Suppressor macrophage (primary cell): ENCODE results near the gene SNAP47.
A peak's percentile ranks its signal among the peaks of the same experiment; 100 is the strongest.

Experiments
- DNase-seq, 4 experiments: peaks; one replicate each; pipeline ENCODE4 v3.0.0-alpha.2; 2020 to 2022

Gene SNAP47

GRCh38 chr1:227749916-227750710, 14.9 kb downstream of the SNAP47 start:
- no peak for DNase-seq

GRCh38 chr1:227753999-227754711, 18.9 kb downstream of the SNAP47 start:
- DNase-seq = peak in 1 of 4 experiments; percentile 27

- DNase-seq = no peak
Observed at GRCh38 chr1:227754958-227755357, 19.7 kb downstream of the SNAP47 start.

DNA sequence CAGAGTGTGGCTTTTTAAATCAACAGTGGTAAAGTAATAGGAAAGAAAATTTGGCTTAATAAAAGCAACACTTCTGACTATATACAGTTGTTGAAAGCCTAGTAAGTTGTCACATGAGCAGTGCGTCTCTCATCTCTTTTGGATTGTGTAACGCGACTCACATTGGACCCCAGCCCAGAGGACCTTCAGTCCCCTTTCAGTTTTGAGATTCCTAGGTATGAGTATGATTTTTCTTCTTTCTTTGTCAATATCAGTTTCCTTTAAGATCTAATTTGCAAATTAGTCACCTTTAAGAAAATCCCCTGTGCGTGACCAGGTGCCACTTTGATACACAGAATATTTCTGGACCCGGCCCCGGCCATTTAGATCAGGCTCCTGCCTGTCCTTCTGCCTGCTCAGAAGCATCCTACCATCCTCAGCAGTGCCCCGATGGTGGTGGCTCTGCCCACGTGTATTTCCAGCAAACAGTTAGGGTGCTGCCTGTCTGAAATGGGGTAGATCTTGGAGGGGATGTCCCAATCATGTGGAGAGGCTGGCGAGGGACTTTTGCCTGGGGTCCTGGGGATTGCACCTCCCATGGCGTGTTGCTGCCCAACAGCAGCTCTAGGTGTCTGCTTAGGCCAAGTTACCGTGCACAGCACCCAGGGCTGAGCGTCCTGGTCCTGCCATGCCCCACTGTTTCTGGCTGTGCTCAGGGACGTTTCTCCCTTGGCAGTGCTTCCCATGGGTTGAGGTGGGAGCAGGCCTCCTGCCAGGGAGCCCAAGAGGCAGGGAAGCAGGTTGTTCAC, 21.1 kb downstream of the SNAP47 start:
- DNase-seq = no peak

DNA sequence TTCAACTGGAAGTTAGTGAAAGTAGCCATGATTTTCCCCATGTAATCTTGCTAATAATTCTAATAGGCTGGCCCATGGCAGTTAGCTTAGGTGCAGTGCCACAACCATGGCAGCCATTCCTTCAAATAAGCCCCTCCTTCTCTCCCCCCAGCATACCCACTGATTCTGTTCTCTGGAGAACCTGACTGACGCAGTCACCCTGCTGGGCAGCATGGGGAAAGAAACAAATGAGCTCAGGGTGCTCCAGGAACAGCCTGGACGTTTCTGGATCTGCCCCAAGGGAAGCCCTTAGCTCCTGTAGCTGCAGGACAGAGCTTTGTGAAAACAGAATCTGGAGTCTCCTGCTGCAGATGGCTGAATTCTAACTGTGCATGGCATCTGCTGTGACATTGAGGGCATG, 22.5 kb downstream of the SNAP47 start:
- no peak for DNase-seq

- peak in 2 of 4 experiments; percentile 14 to 49 for DNase-seq
Observed at GRCh38 chr1:227758366-227758765, 23.1 kb downstream of the SNAP47 start.

DNA sequence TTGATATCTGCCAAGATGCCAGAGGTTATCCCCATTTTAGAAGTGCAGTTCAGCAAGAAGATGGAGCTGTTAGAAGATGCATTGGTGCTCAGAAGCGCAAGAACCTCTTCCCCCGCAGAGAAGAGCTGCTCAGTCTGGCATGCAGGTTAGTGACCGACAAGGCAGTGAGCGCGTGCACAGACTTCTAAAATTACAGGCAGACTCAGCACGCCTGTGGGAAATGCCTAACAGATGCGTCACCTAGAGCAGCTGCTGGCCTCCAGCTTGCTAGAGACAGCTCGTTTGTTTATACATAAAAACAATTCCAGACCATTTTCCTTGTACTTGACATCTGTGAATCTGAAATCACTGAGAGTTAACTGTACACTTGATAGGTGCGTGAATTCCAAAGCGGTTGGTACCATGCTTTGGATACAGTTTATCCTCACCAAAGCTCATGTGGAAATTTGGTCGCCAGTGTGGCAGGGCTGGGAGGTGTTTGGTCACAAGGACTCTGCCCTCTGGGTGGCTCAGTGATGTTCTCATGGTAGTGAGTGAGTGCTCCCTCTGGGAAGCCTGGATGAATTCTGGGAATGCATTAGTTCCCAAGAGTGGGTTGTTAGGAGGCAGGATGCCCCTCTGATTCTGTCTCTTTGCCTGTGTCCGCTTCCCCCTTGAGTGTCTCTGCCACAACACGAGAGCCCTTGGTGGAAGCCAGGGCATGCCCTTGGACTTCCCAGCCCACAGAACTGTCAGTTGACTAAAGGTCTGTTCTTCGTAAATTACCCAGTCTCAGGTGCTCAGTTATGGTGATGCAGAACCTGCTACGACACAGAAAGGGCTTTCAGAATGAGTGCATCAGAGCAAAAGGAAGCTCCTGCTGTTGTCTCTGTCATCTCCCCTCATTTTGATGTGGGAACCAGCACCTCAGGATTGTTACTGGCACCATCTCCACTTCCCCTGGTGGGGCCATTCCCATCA, 24.4 kb downstream of the SNAP47 start:
- DNase-seq = no peak

GRCh38 chr1:227760377-227760776, 25.1 kb downstream of the SNAP47 start:
- no peak for DNase-seq

DNA sequence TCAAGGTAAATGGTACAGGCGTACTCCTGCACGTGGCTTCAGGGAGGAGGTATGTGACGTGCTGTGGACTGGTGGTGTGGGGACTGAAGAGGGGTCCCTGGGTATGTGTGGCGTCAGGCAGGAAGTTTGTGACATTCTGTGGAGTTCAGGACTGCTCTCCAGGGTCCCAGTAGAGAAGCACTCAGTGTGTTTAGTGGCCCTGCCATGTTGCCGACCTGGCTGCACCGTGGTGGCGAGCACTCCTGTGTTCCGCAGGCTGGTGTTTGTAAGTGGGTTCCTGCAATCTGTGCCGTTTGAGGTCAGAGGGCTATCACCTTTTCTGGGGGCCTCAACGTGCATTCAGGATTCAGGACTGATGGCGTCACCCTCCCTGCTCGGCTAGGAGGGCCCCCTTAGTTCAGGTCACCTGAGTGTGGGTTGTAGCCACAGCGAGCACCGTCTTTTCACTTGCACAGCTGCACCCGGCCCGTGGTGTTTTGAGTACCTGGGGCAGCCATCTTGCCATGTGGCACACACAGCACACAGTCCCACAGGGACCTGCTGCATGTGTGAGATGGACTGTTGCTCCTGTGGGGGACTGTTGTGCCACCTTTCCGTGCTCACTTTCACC, 26.5 kb downstream of the SNAP47 start:
- no peak for DNase-seq

- peak; percentile 78 to 92 (median 84) for DNase-seq
Observed at GRCh38 chr1:227762231-227762911, 27.1 kb downstream of the SNAP47 start.

DNA sequence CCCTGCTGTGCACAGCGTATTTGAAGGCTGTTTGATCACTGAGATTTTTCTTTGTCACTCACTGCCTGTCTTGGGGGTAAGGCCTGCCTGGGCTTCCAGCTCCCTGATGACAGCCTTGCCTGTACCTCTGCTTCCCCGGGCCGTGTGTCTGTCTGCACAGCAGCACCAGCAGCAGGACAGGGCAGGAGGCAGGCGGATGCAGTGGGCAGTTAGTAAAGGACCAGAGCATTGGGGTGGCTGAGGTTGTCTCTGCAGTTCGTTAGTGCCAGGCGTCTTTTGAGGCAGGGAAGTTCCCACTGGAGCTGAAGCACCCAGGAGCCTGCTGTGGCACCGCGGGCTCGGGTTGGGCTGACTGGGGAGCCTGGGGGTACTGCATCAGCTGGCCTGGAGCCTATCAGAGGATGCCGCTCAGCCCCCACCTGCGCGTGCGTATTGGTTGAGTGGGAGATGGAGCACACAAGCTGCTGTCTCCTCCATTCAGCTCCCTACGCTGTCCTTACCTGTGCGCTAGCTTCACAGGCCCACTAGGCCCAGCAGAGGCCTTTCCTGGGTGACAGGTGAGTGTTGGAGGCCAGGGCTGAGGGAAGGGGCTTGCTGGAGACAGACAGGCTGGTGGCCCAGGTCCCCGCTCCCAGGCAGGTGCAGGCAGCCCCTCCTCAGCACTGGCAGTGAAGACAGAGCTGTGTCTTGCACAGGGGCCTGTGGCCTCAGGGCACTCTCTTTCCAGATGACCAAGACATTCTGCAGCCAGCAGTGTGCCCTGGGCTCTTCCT, 28.2 kb downstream of the SNAP47 start:
- no peak for DNase-seq

DNA sequence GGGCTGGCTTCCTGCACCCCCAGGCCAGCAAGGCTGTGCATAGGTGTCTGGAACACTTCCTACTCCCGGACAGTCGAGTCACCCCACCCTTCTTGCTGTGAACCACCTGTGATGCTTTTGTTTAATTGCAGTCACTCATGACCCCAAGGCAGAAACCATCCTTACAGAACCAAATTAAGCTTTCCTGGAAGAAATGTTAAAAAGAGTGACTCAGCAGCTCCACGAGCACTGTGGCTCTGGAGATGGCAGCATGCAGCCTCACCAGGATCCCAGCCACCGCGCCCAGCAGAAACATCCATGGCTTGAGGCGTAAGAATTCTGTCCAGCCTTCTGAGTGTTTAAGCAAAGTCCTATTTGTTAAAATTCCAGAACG, 28.8 kb downstream of the SNAP47 start:
- no peak for DNase-seq

DNA sequence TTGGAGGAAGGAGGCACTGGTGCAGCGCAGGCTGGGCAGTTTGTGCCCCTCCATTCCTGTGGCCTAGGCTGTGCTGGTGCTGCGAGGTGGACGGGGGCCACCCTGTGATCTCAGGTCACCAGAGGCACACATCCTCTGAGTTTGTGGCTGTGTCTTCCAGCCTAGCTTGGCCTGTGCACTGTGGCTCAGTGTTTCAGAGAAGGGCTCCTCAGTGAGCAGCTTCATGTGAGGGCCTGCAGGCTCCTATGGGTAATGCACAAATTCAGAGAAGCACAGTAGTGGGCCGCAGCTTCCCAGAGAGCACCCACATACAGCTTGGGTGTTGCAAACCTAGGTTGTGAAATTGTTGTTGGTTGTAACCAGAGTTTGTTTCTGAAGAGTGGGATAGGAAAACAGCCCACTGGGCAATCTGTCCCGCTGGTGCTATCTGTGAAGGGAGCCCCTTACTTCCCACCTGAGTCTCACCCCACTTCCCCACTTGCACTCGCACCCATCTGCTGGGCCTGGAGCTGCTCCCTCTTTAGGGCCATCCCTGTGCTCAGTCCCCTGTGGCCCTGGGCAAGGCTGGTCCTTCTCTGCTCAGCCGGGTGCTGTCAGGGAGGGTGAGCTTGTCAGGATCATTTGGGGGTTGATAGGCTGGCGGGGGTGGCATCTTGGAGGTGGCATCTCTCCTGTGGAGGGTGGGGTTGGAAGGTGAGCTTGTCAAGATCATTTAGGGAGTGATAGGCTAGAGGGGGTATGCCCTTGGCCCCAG, 30.2 kb downstream of the SNAP47 start:
- DNase-seq = peak; percentile 6 to 58 (median 28)

- DNase-seq = peak in 3 of 4 experiments; percentile 13 to 65 (median 22)
Observed at GRCh38 chr1:227766015-227766634, 30.9 kb downstream of the SNAP47 start.

- DNase-seq = peak in 2 of 4 experiments; percentile 3 to 32
Observed at GRCh38 chr1:227766653-227767277, 31.5 kb downstream of the SNAP47 start.

- DNase-seq = no peak
Observed at GRCh38 chr1:227767401-227768124, 32.3 kb downstream of the SNAP47 start.

GRCh38 chr1:227768125-227768439, 32.8 kb downstream of the SNAP47 start:
- no peak for DNase-seq

- no peak for DNase-seq
Observed at GRCh38 chr1:227768640-227769039, 33.4 kb downstream of the SNAP47 start.
